ENCODE measurements around the gene ZNF277. TPM values are rescaled to one million over a fixed set of nuclear protein-coding genes. Genes with fewer than 3 reads are reported as not detected.

The ZNF277 gene
- total RNA-seq, 1 donor from 2014 or later = 16.2 TPM

DNA sequence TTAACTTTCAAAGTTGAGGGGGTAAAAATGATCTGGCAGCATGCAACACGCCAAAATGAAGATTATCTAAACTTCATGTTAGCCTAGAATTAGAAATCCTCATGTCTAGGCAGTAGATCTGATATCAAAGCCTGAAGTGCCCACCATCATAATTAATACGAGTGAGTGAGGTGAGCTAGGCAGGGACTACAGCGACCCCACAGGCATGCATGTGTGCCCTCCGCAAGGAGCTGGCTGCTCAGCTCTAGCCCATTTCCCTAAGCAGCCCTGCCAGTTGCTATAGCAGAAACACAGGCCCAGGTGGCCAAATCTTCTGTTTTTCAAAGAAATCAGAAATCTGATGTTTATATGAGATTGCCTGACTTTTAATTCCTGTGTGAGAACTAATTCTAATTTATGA, 150.6 kb downstream of the ZNF277 start:
- no peaks in the 10 kb centered on the region for H3K27me3 Mint-ChIP-seq (ENCODE audit: low read depth)
- peak; percentile 16 for TF ChIP-seq CTCF (IDR thresholded peaks at IDR 0.05)
- no peak overlapping the region for H3K4me3 Mint-ChIP-seq (ENCODE audit: unreplicated experiment)
- H3K27ac Mint-ChIP-seq (ENCODE audit: unreplicated experiment) = no peak overlapping the region
- H3K9me3 Mint-ChIP-seq (ENCODE audit: low read depth) = peaks cover 11% of the 10 kb centered on the region
- no peaks in the 10 kb centered on the region for H3K36me3 Mint-ChIP-seq (ENCODE audit: low read depth)
- peaks cover 5% of the 10 kb centered on the region for H3K4me1 Mint-ChIP-seq (ENCODE audit: low read depth)
- no peak for DNase-seq (ENCODE audit: low spot score)

GRCh38 chr7:112358513-112358912, 152.0 kb downstream of the ZNF277 start:
- Mint-ChIP-seq H3K4me1 (ENCODE audit: low read depth) (peaks cover 12% of the 10 kb centered on the region), H3K4me3 (ENCODE audit: unreplicated experiment) (no peak overlapping the region), H3K27me3 (ENCODE audit: low read depth) (no peaks in the 10 kb centered on the region), H3K27ac (ENCODE audit: unreplicated experiment) (no peak overlapping the region), H3K9me3 (ENCODE audit: low read depth) (peaks cover 11% of the 10 kb centered on the region), H3K36me3 (ENCODE audit: low read depth) (no peaks in the 10 kb centered on the region)
- no peak for TF ChIP-seq CTCF (IDR thresholded peaks at IDR 0.05)
- no peak for DNase-seq (ENCODE audit: low spot score)

DNA sequence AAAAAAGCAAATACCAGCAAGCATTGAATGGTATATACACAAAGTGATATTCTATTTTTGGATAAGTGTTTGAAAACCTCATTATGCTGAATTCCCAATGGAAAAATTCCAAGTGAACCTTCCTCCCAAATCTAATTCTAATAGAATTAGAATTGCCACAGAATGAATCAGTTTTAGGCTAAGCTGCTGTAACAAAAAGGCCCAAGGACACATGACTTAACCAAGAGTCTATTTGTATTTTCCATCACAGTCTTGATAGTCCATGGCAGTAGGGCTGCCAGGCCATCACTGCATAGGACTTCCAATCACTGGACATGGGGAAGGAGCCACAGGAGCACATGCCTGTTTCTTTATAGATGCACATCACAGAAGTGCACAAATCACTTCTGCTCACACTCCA, 152.6 kb downstream of the ZNF277 start:
- H3K27ac Mint-ChIP-seq (ENCODE audit: unreplicated experiment) = no peak overlapping the region
- no peak for DNase-seq (ENCODE audit: low spot score)
- TF ChIP-seq CTCF (IDR thresholded peaks at IDR 0.05) = no peak
- no peak overlapping the region for H3K4me3 Mint-ChIP-seq (ENCODE audit: unreplicated experiment)
- H3K36me3 Mint-ChIP-seq (ENCODE audit: low read depth) = no peaks in the 10 kb centered on the region
- no peaks in the 10 kb centered on the region for H3K27me3 Mint-ChIP-seq (ENCODE audit: low read depth)
- peaks cover 12% of the 10 kb centered on the region for H3K4me1 Mint-ChIP-seq (ENCODE audit: low read depth)
- peaks cover 11% of the 10 kb centered on the region for H3K9me3 Mint-ChIP-seq (ENCODE audit: low read depth)

DNA sequence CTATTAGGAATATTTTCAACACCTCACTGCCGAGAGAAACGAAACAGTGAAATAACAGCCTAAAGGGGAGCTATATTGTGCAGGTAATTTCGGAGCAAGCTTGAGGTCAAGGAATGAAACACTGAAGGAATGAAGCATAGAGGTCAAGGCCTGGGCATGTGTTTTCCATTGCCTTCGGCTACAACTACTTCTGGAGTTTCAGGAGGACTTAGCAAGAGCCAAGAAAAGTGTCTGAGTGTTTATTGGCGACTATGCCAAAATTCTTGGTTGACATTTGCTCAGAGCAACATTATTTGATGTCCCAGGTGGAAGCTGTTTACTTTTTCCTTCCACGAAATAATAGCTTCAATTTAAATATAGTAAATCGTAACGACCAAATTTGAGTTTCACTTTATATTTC, 154.2 kb downstream of the ZNF277 start:
- Mint-ChIP-seq H3K9me3 (ENCODE audit: low read depth) (peaks cover 11% of the 10 kb centered on the region), H3K27ac (ENCODE audit: unreplicated experiment) (no peak overlapping the region)

GRCh38 chr7:112361154-112361553, 154.7 kb downstream of the ZNF277 start:
- no peak overlapping the region for H3K4me3 Mint-ChIP-seq (ENCODE audit: unreplicated experiment)

More for the DNA sequence above, 154.2 kb downstream of the ZNF277 start:
- Mint-ChIP-seq H3K4me3 (ENCODE audit: unreplicated experiment) (no peak overlapping the region), H3K4me1 (ENCODE audit: low read depth) (peaks cover 12% of the 10 kb centered on the region), H3K36me3 (ENCODE audit: low read depth) (no peaks in the 10 kb centered on the region), H3K27me3 (ENCODE audit: low read depth) (no peaks in the 10 kb centered on the region)
- DNase-seq (ENCODE audit: low spot score) = no peak
- no peak for TF ChIP-seq CTCF (IDR thresholded peaks at IDR 0.05)

More at GRCh38 chr7:112361154-112361553, 154.7 kb downstream of the ZNF277 start:
- no peak for TF ChIP-seq CTCF (IDR thresholded peaks at IDR 0.05)
- H3K36me3 Mint-ChIP-seq (ENCODE audit: low read depth) = no peaks in the 10 kb centered on the region
- H3K4me1 Mint-ChIP-seq (ENCODE audit: low read depth) = peaks cover 12% of the 10 kb centered on the region
- H3K27me3 Mint-ChIP-seq (ENCODE audit: low read depth) = no peaks in the 10 kb centered on the region
- no peak for DNase-seq (ENCODE audit: low spot score)
- H3K27ac Mint-ChIP-seq (ENCODE audit: unreplicated experiment) = no peak overlapping the region
- H3K9me3 Mint-ChIP-seq (ENCODE audit: low read depth) = peaks cover 11% of the 10 kb centered on the region
